ENCODE results near the gene ADAP1.

ADAP1 gene

GRCh38 chr7:958221-959200 is 4.0 kb upstream of the ADAP1 start:
- H3F3A ChIP-seq (ENCODE audit: low read depth): no peaks in the 10 kb centered on the region
- H3K79me2 ChIP-seq (ENCODE audit: insufficient read depth, low read length): no peaks in the 10 kb centered on the region
- no peak for TF ChIP-seq EZH2phosphoT487 (IDR thresholded peaks at IDR 0.05; ENCODE audit: borderline replicate concordance)
- no peak for TF ChIP-seq CTCF (conservative IDR thresholded peaks at IDR 0.05; ENCODE audit: low read length)
- no peak overlapping the region for H3K9ac ChIP-seq (ENCODE audit: low read depth, low read length, poor library complexity, severe bottlenecking)
- no peaks in the 10 kb centered on the region for H3K4me1 ChIP-seq (ENCODE audit: insufficient read depth, low read length, poor library complexity, severe bottlenecking)
- H3K4me3 ChIP-seq (ENCODE audit: low read length, poor library complexity, severe bottlenecking): no peak overlapping the region
- H3K27me3 ChIP-seq (ENCODE audit: insufficient read depth, low read length, poor library complexity, severe bottlenecking): no peaks in the 10 kb centered on the region
- no peak overlapping the region for H3K4me2 ChIP-seq (ENCODE audit: low read depth, low read length, poor library complexity, severe bottlenecking)
- H3K9me3 ChIP-seq (ENCODE audit: insufficient read depth, low read depth, low read length): no peaks in the 10 kb centered on the region
- no peak overlapping the region for H2AFZ ChIP-seq (ENCODE audit: low read length)
- H4K20me1 ChIP-seq (ENCODE audit: insufficient read depth, low read length, poor library complexity, severe bottlenecking): no peaks in the 10 kb centered on the region
- H3K36me3 ChIP-seq (ENCODE audit: insufficient read depth, low read length): no peaks in the 10 kb centered on the region
- H3K9me2 ChIP-seq (replicated peaks; ENCODE audit: low read depth, low read length): no peaks in the 10 kb centered on the region

- no peaks in the 10 kb centered on the region for H3K79me2 ChIP-seq (ENCODE audit: insufficient read depth, low read length)
- no peak overlapping the region for H3K4me2 ChIP-seq (ENCODE audit: low read depth, low read length, poor library complexity, severe bottlenecking)
- no peaks in the 10 kb centered on the region for H3F3A ChIP-seq (ENCODE audit: low read depth)
- H3K9me3 ChIP-seq (ENCODE audit: insufficient read depth, low read depth, low read length): no peaks in the 10 kb centered on the region
- no peaks in the 10 kb centered on the region for H3K4me1 ChIP-seq (ENCODE audit: insufficient read depth, low read length, poor library complexity, severe bottlenecking)
- no peak overlapping the region for H3K4me3 ChIP-seq (ENCODE audit: low read length, poor library complexity, severe bottlenecking)
- H3K9ac ChIP-seq (ENCODE audit: low read depth, low read length, poor library complexity, severe bottlenecking): no peak overlapping the region
- H2AFZ ChIP-seq (ENCODE audit: low read length): no peak overlapping the region
- H3K36me3 ChIP-seq (ENCODE audit: insufficient read depth, low read length): no peaks in the 10 kb centered on the region
- no peaks in the 10 kb centered on the region for H3K9me2 ChIP-seq (replicated peaks; ENCODE audit: low read depth, low read length)
- H3K27me3 ChIP-seq (ENCODE audit: insufficient read depth, low read length, poor library complexity, severe bottlenecking): no peaks in the 10 kb centered on the region
- H4K20me1 ChIP-seq (ENCODE audit: insufficient read depth, low read length, poor library complexity, severe bottlenecking): no peaks in the 10 kb centered on the region
- no peak for TF ChIP-seq CTCF (conservative IDR thresholded peaks at IDR 0.05; ENCODE audit: low read length)
- TF ChIP-seq EZH2phosphoT487 (IDR thresholded peaks at IDR 0.05; ENCODE audit: borderline replicate concordance): no peak
Observed at GRCh38 chr7:957418-958220, 3.1 kb upstream of the ADAP1 start.

DNA sequence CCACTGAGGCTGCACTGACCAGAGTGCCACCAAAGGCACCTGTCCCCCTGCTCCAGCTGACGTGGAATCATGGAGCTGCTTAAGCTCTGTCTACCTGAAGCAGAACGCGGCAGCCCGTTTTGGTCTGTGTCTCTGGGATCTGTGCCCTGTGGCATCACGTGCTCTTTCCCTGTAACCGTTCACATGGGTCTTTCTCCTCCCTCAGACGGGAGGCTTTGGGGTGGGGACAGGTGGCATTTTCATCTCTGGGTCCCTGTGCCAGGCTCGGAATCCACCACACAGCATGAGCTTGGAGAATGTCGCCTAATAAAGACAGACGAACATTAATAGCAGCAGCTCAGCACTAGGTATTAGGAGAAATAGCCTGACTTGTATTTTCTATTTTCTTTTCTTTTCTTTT is 1.6 kb upstream of the ADAP1 start:
- H3K9ac ChIP-seq (ENCODE audit: low read depth, low read length, poor library complexity, severe bottlenecking): no peak overlapping the region
- no peaks in the 10 kb centered on the region for H3K4me1 ChIP-seq (ENCODE audit: insufficient read depth, low read length, poor library complexity, severe bottlenecking)
- no peak for TF ChIP-seq EZH2phosphoT487 (IDR thresholded peaks at IDR 0.05; ENCODE audit: borderline replicate concordance)
- no peak for TF ChIP-seq CTCF (conservative IDR thresholded peaks at IDR 0.05; ENCODE audit: low read length)
- no peaks in the 10 kb centered on the region for H4K20me1 ChIP-seq (ENCODE audit: insufficient read depth, low read length, poor library complexity, severe bottlenecking)
- no peak overlapping the region for H2AFZ ChIP-seq (ENCODE audit: low read length)
- H3K79me2 ChIP-seq (ENCODE audit: insufficient read depth, low read length): no peaks in the 10 kb centered on the region
- H3K9me3 ChIP-seq (ENCODE audit: insufficient read depth, low read depth, low read length): no peaks in the 10 kb centered on the region
- H3F3A ChIP-seq (ENCODE audit: low read depth): no peaks in the 10 kb centered on the region
- H3K36me3 ChIP-seq (ENCODE audit: insufficient read depth, low read length): no peaks in the 10 kb centered on the region
- no peaks in the 10 kb centered on the region for H3K27me3 ChIP-seq (ENCODE audit: insufficient read depth, low read length, poor library complexity, severe bottlenecking)
- no peaks in the 10 kb centered on the region for H3K9me2 ChIP-seq (replicated peaks; ENCODE audit: low read depth, low read length)
- no peak overlapping the region for H3K4me2 ChIP-seq (ENCODE audit: low read depth, low read length, poor library complexity, severe bottlenecking)
- no peak overlapping the region for H3K4me3 ChIP-seq (ENCODE audit: low read length, poor library complexity, severe bottlenecking)

All from Loucy (cell line).